IMR-90 (cell line): Measurements from ENCODE around the gene NOL12. TPM values are rescaled to one million over a fixed set of nuclear protein-coding genes. Genes with fewer than 3 reads are reported as not detected.

ENCODE experiments used
- ATAC-seq: fragments of 200-7000 bp; cut with Tn5 transposase; 2 replicates; pipeline ENCODE4 v1.9.1; 2020; ENCODE audit warnings: low read depth, mild to moderate bottlenecking, moderate library complexity
- BruUV-seq: library from RNA; stranded (reverse); fragments of 400-500 nt; replicated peaks from 2 replicates; lab custom pipeline; 2021; lab: Mats Ljungman, UMichigan
- CTCF ChIA-PET: fragments of 300-600 bp; formaldehyde crosslinking; extraction: SDS; loops from one replicate; lab custom pipeline; 2021; ENCODE audit warnings: antibody characterized with exemption; lab: Yijun Ruan, JAX
- POLR2A ChIA-PET: fragments of 300-600 bp; sonication (Branson Sonifier 250); formaldehyde crosslinking; loops from one replicate; lab custom pipeline; 2022; ENCODE audit warnings: antibody characterized with exemption; ENCODE audit not compliant: unreplicated experiment; lab: Charles Lee
- DNase-seq: peaks from one replicate; pipeline ENCODE4 v3.0.0; 2013
- H2AFZ ChIP-seq: replicated peaks from 2 replicates; pipeline ENCODE3; 2013; ENCODE audit warnings: low read length, mild to moderate bottlenecking; ENCODE audit not compliant: poor library complexity
- H2AK5ac ChIP-seq: 2 replicates; pipeline ENCODE4 v1.6.1; 2013; ENCODE audit warnings: low read depth, low read length, inconsistent platforms
- H2AK9ac ChIP-seq: replicated peaks from 2 replicates; pipeline ENCODE3; 2013; ENCODE audit warnings: mild to moderate bottlenecking, low read depth, low read length, moderate library complexity; ENCODE audit not compliant: poor library complexity
- H2BK120ac ChIP-seq: 2 replicates; pipeline ENCODE4 v1.6.1; 2013; ENCODE audit warnings: low read depth, low read length, inconsistent platforms
- H2BK15ac ChIP-seq: 3 replicates; pipeline ENCODE4 v1.6.1; 2013; ENCODE audit warnings: low read depth, low read length, inconsistent platforms
- H2BK20ac ChIP-seq: 2 replicates; pipeline ENCODE4 v1.6.1; 2013; ENCODE audit warnings: low read depth, mild to moderate bottlenecking, inconsistent platforms, low read length, moderate library complexity
- H2BK5ac ChIP-seq: 2 replicates; pipeline ENCODE4 v1.6.1; 2013; ENCODE audit warnings: mild to moderate bottlenecking, low read depth, low read length, inconsistent platforms; ENCODE audit not compliant: poor library complexity, severe bottlenecking
- H3K14ac ChIP-seq: replicated peaks from 2 replicates; pipeline ENCODE4 v1.6.1; 2013; ENCODE audit warnings: low read depth, low read length, inconsistent platforms
- H3K18ac ChIP-seq: 2 replicates; pipeline ENCODE4 v1.6.1; 2013; ENCODE audit warnings: low read depth, low read length, control low read depth
- H3K23ac ChIP-seq: 2 replicates; pipeline ENCODE4 v1.6.1; 2013; ENCODE audit warnings: low read depth, low read length, inconsistent platforms
- H3K27ac ChIP-seq: 2 replicates; pipeline ENCODE4 v1.5.1; 2013; ENCODE audit warnings: mild to moderate bottlenecking, control low read depth, low read length; ENCODE audit not compliant: insufficient read depth
- H3K27me3 ChIP-seq: 2 replicates; pipeline ENCODE4 v1.6.1; 2013; ENCODE audit warnings: low read length; ENCODE audit not compliant: control insufficient read depth, insufficient read depth
- H3K36me3 ChIP-seq: 2 replicates; pipeline ENCODE4 v1.6.1; 2013; ENCODE audit warnings: low read length, mixed read lengths; ENCODE audit not compliant: control insufficient read depth, insufficient read depth
- H3K4ac ChIP-seq: 2 replicates; pipeline ENCODE4 v1.6.1; 2013; ENCODE audit warnings: low read depth, low read length, inconsistent platforms
- H3K4me1 ChIP-seq: 2 replicates; pipeline ENCODE4 v1.6.1; 2013; ENCODE audit warnings: low read length, mixed read lengths; ENCODE audit not compliant: control insufficient read depth, insufficient read depth
- H3K4me2 ChIP-seq: 2 replicates; pipeline ENCODE4 v1.6.1; 2013; ENCODE audit warnings: low read depth, mild to moderate bottlenecking, control low read depth, low read length, moderate library complexity
- H3K4me3 ChIP-seq: 2 replicates; pipeline ENCODE4 v1.5.1; 2013; ENCODE audit warnings: low read depth, mild to moderate bottlenecking, control low read depth, low read length, moderate library complexity; ENCODE audit not compliant: insufficient read depth
- H3K56ac ChIP-seq: 2 replicates; pipeline ENCODE4 v1.6.1; 2013; ENCODE audit warnings: low read length, inconsistent platforms; ENCODE audit not compliant: insufficient read depth; ENCODE audit errors: extremely low read depth
- H3K79me1 ChIP-seq, 2 experiments: 2 replicates each; pipeline ENCODE4 v1.6.1; 2013; ENCODE audit warnings: low read length in 2 of 2, inconsistent platforms in 1 of 2, low read depth in 1 of 2
- H3K9ac ChIP-seq: 2 replicates; pipeline ENCODE4 v1.6.1; 2013; ENCODE audit warnings: low read depth, low read length, control low read depth
- H3K9me1 ChIP-seq: 2 replicates; pipeline ENCODE4 v1.6.1; 2013; ENCODE audit warnings: low read length, inconsistent platforms; ENCODE audit not compliant: insufficient read depth
- H3K9me3 ChIP-seq: 2 replicates; pipeline ENCODE4 v1.6.1; 2013; ENCODE audit warnings: low read length; ENCODE audit not compliant: control insufficient read depth, insufficient read depth
- H4K20me1 ChIP-seq: 2 replicates; pipeline ENCODE4 v1.6.1; 2013; ENCODE audit warnings: low read length, inconsistent platforms; ENCODE audit not compliant: insufficient read depth
- H4K5ac ChIP-seq: 2 replicates; pipeline ENCODE4 v1.6.1; 2013; ENCODE audit warnings: mild to moderate bottlenecking, low read depth, low read length, control low read depth
- H4K8ac ChIP-seq, 2 experiments: 2 replicates each; pipeline ENCODE4 v1.6.1; 2013; ENCODE audit warnings: low read depth in 2 of 2, low read length in 2 of 2, control low read depth in 1 of 2, inconsistent platforms in 1 of 2
- H4K91ac ChIP-seq: 2 replicates; pipeline ENCODE4 v1.6.1; 2013; ENCODE audit warnings: low read depth, low read length, inconsistent platforms; ENCODE audit not compliant: insufficient read depth
- BHLHE40 ChIP-seq: fragments of 150-350 bp; IDR thresholded peaks from 2 replicates; pipeline ENCODE4 v1.6.1; 2016; ENCODE audit warnings: mild to moderate bottlenecking, low read depth, low read length
- CHD1 ChIP-seq: IDR thresholded peaks from 2 replicates; pipeline ENCODE4 v1.6.1; 2012; ENCODE audit warnings: low read depth, low read length, improper control_type of control experiment
- FOS ChIP-seq: fragments of 150-350 bp; IDR thresholded peaks from 2 replicates; pipeline ENCODE4 v1.6.1; 2016; ENCODE audit warnings: low read depth, low read length
- MAFK ChIP-seq: IDR thresholded peaks from 2 replicates; pipeline ENCODE4 v1.6.1; 2012; ENCODE audit warnings: low read depth, low read length, improper control_type of control experiment
- MAZ ChIP-seq: IDR thresholded peaks from 2 replicates; pipeline ENCODE4 v1.6.1; 2012; ENCODE audit warnings: low read depth, mild to moderate bottlenecking, low read length, improper control_type of control experiment, moderate library complexity, borderline replicate concordance
- MXI1 ChIP-seq: IDR thresholded peaks from 2 replicates; pipeline ENCODE4 v1.6.1; 2012; ENCODE audit warnings: low read depth, mild to moderate bottlenecking, low read length, moderate library complexity, borderline replicate concordance
- NFE2L2 ChIP-seq: fragments of 150-350 bp; IDR thresholded peaks from 2 replicates; pipeline ENCODE4 v1.6.1; 2016; ENCODE audit warnings: low read depth, mild to moderate bottlenecking, low read length
- RAD21 ChIP-seq: IDR thresholded peaks from 2 replicates; pipeline ENCODE4 v1.6.1; 2012; ENCODE audit warnings: low read length, improper control_type of control experiment
- RFX5 ChIP-seq: IDR thresholded peaks from 2 replicates; pipeline ENCODE4 v1.8.0; 2012; ENCODE audit warnings: low read depth, mild to moderate bottlenecking, low read length, moderate library complexity
- SMC3 ChIP-seq: fragments of 150-350 bp; IDR thresholded peaks from 2 replicates; pipeline ENCODE4 v1.6.1; 2016; ENCODE audit warnings: low read depth, mild to moderate bottlenecking, antibody characterized with exemption, low read length, moderate library complexity
- WGBS, 2 experiments: methylation state at CpG; one replicate each; pipeline versions ENCODE4 v1.1.5 to v1.1.7; 2013; ENCODE audit warnings: missing lambda C conversion rate in 2 of 2; ENCODE audit not compliant: insufficient read length in 1 of 2; ENCODE audit errors: extremely low coverage in 2 of 2; 5-methylcytosine and 5-hydroxymethylcytosine counted together
- dilution Hi-C: fragments of 300-500 bp; cut with HindIII; formaldehyde crosslinking; loops from one replicate; pipeline ENCODE4 v1.14.3; 2018; ENCODE audit warnings: low sequenced_read_pairs; ENCODE audit not compliant: unreplicated experiment
- in situ Hi-C: fragments of 300-500 bp; cut with MboI; formaldehyde crosslinking; loops from 3 replicates; pipeline ENCODE4 v1.14.3; 2019; ENCODE audit warnings: low sequenced_read_pairs, inconsistent platforms, mixed read lengths
- intact Hi-C: fragments of 100-400 bp; cut with micrococcal nuclease; formaldehyde crosslinking; loops from 2 replicates; pipeline ENCODE4 v1.10.0; 2022
- polyA plus RNA-seq, 3 experiments: library from polyadenylated mRNA; depleted of rRNA; stranded (reverse); fragments of >200 nt; gene quantifications; 2 replicates each; pipeline ENCODE4 v1.2.3, GENCODE V29; 2012; ENCODE audit warnings: low replicate concordance in 1 of 3
- total RNA-seq: library from RNA; depleted of rRNA; stranded (reverse); fragments of >200 nt; gene quantifications from 2 replicates; pipeline ENCODE4 v1.2.3, GENCODE V29; 2012
- TF ChIP-seq, protein P1 (sequence below): conservative IDR thresholded peaks from 2 replicates; pipeline ENCODE4 v1.5.1; 2012; ENCODE audit warnings: mild to moderate bottlenecking, low read depth, low read length, improper control_type of control experiment
- TF ChIP-seq, protein P2 (sequence below): fragments of 150-350 bp; IDR thresholded peaks from 2 replicates; pipeline ENCODE4 v1.6.1; 2017; ENCODE audit warnings: mild to moderate bottlenecking, antibody characterized with exemption, low read length, low read depth

Gene NOL12
- total and polyA plus RNA-seq, 2 of the 4 experiments (the other 2 are of a cell fraction) = 16.0 to 25.6 TPM

DNA sequence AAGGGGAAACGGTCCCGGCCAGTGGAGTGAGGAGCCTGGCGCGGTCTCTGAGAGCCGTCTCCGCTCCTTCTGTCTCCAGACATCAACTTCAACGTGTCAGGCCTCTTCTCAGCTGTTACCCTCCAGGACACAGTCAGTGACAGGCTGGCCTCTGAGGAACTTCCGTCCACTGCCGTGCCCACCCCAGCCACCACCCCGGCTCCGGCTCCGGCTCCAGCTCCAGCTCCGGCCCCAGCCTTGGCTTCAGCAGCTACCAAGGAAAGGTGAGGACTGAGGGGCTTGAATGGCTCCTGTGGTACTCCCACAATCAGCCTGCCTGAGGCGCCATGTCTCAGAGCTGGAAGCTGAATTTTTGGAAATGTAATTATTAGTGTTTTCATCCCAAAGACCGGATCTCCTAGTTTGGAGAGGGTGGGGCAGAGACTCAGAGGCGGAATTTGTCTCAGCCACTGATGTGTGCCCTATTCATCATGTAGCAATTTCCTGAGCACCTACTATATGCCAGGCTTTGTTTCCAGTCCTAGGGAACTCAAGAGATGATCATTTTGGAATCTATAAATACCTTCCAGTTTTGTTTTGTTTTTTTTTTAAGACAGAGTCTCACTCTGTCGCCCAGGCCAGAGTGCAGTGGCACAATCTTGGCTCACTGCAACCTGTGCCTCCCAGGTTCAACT, 35.5 kb upstream of the NOL12 start:
- peaks cover 61% of the 10 kb centered on the region for H3K36me3 ChIP-seq
- no peak overlapping the region for H3K23ac ChIP-seq
- H3K4ac ChIP-seq = no peak overlapping the region
- H3K4me2 ChIP-seq = no peak overlapping the region
- H2AFZ ChIP-seq = no peak overlapping the region
- H2BK20ac ChIP-seq = no peak overlapping the region
- no peaks in the 10 kb centered on the region for H3K4me1 ChIP-seq
- POLR2A ChIA-PET = no interaction called here
- no peak overlapping the region for H2BK15ac ChIP-seq
- no peak overlapping the region for H3K4me3 ChIP-seq
- no peak overlapping the region for H4K8ac ChIP-seq
- H3K18ac ChIP-seq = no peak overlapping the region
- H3K9ac ChIP-seq = no peak overlapping the region
- no peak overlapping the region for H4K91ac ChIP-seq
- dilution Hi-C loops (no loop called here), intact Hi-C loops (no loop called here), in situ Hi-C loops (no loop called here)
- no peak overlapping the region for H4K5ac ChIP-seq
- H3K9me3 ChIP-seq = no peaks in the 10 kb centered on the region
- WGBS, 2 experiments = 100% methylated on average over 3 of the region's 17 CpGs; no CpG with 5 or more reads in 1 of the 2 experiments
- H3K27me3 ChIP-seq = no peaks in the 10 kb centered on the region
- TF ChIP-seq CHD1 (no peak), RAD21 (no peak), FOS (no peak), BHLHE40 (no peak), NFE2L2 (no peak), MAZ (no peak), MXI1 (no peak), RFX5 (no peak), MAFK (no peak), SMC3 (no peak)
- TF ChIP-seq, protein P1, sequence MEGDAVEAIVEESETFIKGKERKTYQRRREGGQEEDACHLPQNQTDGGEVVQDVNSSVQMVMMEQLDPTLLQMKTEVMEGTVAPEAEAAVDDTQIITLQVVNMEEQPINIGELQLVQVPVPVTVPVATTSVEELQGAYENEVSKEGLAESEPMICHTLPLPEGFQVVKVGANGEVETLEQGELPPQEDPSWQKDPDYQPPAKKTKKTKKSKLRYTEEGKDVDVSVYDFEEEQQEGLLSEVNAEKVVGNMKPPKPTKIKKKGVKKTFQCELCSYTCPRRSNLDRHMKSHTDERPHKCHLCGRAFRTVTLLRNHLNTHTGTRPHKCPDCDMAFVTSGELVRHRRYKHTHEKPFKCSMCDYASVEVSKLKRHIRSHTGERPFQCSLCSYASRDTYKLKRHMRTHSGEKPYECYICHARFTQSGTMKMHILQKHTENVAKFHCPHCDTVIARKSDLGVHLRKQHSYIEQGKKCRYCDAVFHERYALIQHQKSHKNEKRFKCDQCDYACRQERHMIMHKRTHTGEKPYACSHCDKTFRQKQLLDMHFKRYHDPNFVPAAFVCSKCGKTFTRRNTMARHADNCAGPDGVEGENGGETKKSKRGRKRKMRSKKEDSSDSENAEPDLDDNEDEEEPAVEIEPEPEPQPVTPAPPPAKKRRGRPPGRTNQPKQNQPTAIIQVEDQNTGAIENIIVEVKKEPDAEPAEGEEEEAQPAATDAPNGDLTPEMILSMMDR = no peak
- TF ChIP-seq, protein P2, sequence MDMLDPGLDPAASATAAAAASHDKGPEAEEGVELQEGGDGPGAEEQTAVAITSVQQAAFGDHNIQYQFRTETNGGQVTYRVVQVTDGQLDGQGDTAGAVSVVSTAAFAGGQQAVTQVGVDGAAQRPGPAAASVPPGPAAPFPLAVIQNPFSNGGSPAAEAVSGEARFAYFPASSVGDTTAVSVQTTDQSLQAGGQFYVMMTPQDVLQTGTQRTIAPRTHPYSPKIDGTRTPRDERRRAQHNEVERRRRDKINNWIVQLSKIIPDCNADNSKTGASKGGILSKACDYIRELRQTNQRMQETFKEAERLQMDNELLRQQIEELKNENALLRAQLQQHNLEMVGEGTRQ = no peak
- no peak overlapping the region for H2BK5ac ChIP-seq
- DNase-seq (no peak), ATAC-seq (no peak)
- H2AK9ac ChIP-seq = no peak overlapping the region
- H3K56ac ChIP-seq = no peak overlapping the region
- H3K9me1 ChIP-seq = no peaks in the 10 kb centered on the region
- no TSS peak for BruUV-seq
- no peaks in the 10 kb centered on the region for H3K79me1 ChIP-seq
- CTCF ChIA-PET = no interaction called here
- H3K14ac ChIP-seq = no peak overlapping the region
- no peak overlapping the region for H3K27ac ChIP-seq
- H2AK5ac ChIP-seq = no peak overlapping the region
- H4K20me1 ChIP-seq = no peaks in the 10 kb centered on the region
- no peak overlapping the region for H2BK120ac ChIP-seq
